DOHH2 (cell line): ENCODE measurements around the gene BRD2.

Source experiments
- H3F3A ChIP-seq: fragments of 200-600 bp; sonication (generic), shearing (Covaris generic); 2 replicates; pipeline ENCODE4 v1.6.0; 2016; ENCODE audit warnings: antibody characterized with exemption, mild to moderate bottlenecking; ENCODE audit not compliant: control insufficient read depth, insufficient read depth
- H3K27ac ChIP-seq: fragments of 200-600 bp; sonication (generic); 2 replicates; pipeline ENCODE4 v1.5.1; 2014; ENCODE audit warnings: low read depth, mild to moderate bottlenecking, low read length, moderate library complexity
- H3K27me3 ChIP-seq: fragments of 200-600 bp; sonication (generic); 2 replicates; pipeline ENCODE4 v1.6.1; 2014; ENCODE audit warnings: mild to moderate bottlenecking, low read length, mixed read lengths; ENCODE audit not compliant: control insufficient read depth
- H3K36me3 ChIP-seq: fragments of 200-600 bp; sonication (generic); 2 replicates; pipeline ENCODE4 v1.6.1; 2014; ENCODE audit warnings: mild to moderate bottlenecking, low read length, moderate library complexity, mixed read lengths; ENCODE audit not compliant: control insufficient read depth
- H3K4me1 ChIP-seq: fragments of 200-600 bp; sonication (generic); 2 replicates; pipeline ENCODE4 v1.6.1; 2014; ENCODE audit warnings: mild to moderate bottlenecking, low read length, mixed read lengths; ENCODE audit not compliant: control insufficient read depth
- H3K4me2 ChIP-seq: fragments of 200-600 bp; sonication (generic); 2 replicates; pipeline ENCODE4 v1.6.0; 2014; ENCODE audit warnings: mild to moderate bottlenecking, low read length, moderate library complexity
- H3K4me3 ChIP-seq: fragments of 200-600 bp; sonication (generic); 2 replicates; pipeline ENCODE4 v1.5.1; 2014; ENCODE audit warnings: mild to moderate bottlenecking, low read length, mixed read lengths
- H3K79me2 ChIP-seq: fragments of 200-600 bp; sonication (generic); 2 replicates; pipeline ENCODE4 v1.6.1; 2014; ENCODE audit warnings: mild to moderate bottlenecking, low read length, mixed read lengths; ENCODE audit not compliant: control insufficient read depth
- H3K9me2 ChIP-seq: fragments of 200-600 bp; sonication (generic); replicated peaks from 2 replicates; pipeline ENCODE4 v1.6.1; 2014; ENCODE audit warnings: mild to moderate bottlenecking, low read length, mixed read lengths; ENCODE audit not compliant: control insufficient read depth
- H3K9me3 ChIP-seq: fragments of 200-600 bp; sonication (generic); 2 replicates; pipeline ENCODE4 v1.6.1; 2014; ENCODE audit warnings: antibody characterized with exemption, low read length, mixed read lengths; ENCODE audit not compliant: control insufficient read depth, insufficient read depth
- H4K20me1 ChIP-seq: fragments of 200-600 bp; sonication (generic); 2 replicates; pipeline ENCODE4 v1.6.0; 2014; ENCODE audit warnings: low read depth, mild to moderate bottlenecking, antibody characterized with exemption, low read length, moderate library complexity; ENCODE audit not compliant: control insufficient read depth, insufficient read depth
- EZH2phosphoT487 ChIP-seq: fragments of 200-600 bp; sonication (generic); IDR thresholded peaks from 2 replicates; pipeline ENCODE4 v1.6.1; 2017; ENCODE audit warnings: borderline replicate concordance, mild to moderate bottlenecking, antibody characterized with exemption, low read length, moderate library complexity, mixed read lengths
- TF ChIP-seq, protein P1 (sequence below): fragments of 200-600 bp; sonication (generic); IDR thresholded peaks from one replicate; pipeline ENCODE4 v1.5.1; 2014; ENCODE audit warnings: antibody characterized with exemption, mild to moderate bottlenecking, low read depth, low read length; ENCODE audit not compliant: poor library complexity, severe bottlenecking

BRD2 gene

DNA sequence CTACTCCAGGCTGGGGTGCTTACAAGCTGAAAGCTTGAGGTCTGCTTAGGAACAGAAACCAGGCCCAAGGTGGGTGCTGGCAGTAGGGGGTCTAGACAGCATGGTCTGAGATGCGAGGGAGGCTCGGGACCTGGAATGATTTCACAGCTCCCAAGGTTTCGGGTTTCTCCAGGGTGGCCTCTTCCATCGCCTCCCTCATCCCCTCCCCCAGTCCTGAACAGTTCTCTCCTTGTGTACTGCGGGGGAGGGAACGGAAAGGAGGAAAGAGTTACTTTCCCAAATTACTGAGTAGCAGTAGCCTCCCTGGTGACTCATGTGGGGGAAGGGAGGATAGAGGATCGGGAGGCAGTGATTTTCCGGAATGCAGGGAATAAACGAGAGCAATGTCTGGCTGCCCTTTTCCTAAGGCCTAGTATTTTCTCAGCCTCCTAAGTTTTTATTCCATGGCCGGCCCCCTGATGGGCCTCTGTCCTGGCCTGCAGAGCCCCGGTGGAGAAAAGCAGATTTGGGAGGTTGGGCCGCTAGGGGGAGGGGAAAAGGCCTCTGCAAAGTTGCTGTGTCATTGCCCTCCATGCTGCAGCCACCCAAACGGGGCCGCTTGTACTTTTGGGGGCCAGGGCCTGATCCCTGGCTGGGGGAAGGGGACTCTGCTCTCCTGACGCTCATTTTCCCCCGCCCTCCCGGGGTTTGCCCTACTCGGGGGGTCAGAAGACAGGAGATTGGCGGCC lies 1.5 kb downstream of the BRD2 start:
- H3K79me2 ChIP-seq: peaks cover 86% of the 10 kb centered on the region
- H3K9me2 ChIP-seq: no peaks in the 10 kb centered on the region
- H3K36me3 ChIP-seq: peaks cover 65% of the 10 kb centered on the region
- H3K4me2 ChIP-seq: peak overlapping the region; percentile 91
- H3K4me3 ChIP-seq: peak overlapping the region; percentile 90
- no peaks in the 10 kb centered on the region for H3K27me3 ChIP-seq
- H3K9me3 ChIP-seq: no peaks in the 10 kb centered on the region
- H4K20me1 ChIP-seq: peaks cover 21% of the 10 kb centered on the region
- peaks cover 50% of the 10 kb centered on the region for H3F3A ChIP-seq
- peak overlapping the region; percentile 96 for H3K27ac ChIP-seq
- TF ChIP-seq, protein P1, sequence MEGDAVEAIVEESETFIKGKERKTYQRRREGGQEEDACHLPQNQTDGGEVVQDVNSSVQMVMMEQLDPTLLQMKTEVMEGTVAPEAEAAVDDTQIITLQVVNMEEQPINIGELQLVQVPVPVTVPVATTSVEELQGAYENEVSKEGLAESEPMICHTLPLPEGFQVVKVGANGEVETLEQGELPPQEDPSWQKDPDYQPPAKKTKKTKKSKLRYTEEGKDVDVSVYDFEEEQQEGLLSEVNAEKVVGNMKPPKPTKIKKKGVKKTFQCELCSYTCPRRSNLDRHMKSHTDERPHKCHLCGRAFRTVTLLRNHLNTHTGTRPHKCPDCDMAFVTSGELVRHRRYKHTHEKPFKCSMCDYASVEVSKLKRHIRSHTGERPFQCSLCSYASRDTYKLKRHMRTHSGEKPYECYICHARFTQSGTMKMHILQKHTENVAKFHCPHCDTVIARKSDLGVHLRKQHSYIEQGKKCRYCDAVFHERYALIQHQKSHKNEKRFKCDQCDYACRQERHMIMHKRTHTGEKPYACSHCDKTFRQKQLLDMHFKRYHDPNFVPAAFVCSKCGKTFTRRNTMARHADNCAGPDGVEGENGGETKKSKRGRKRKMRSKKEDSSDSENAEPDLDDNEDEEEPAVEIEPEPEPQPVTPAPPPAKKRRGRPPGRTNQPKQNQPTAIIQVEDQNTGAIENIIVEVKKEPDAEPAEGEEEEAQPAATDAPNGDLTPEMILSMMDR: peak; percentile 39
- TF ChIP-seq EZH2phosphoT487: no peak
- peaks cover 40% of the 10 kb centered on the region for H3K4me1 ChIP-seq

DNA sequence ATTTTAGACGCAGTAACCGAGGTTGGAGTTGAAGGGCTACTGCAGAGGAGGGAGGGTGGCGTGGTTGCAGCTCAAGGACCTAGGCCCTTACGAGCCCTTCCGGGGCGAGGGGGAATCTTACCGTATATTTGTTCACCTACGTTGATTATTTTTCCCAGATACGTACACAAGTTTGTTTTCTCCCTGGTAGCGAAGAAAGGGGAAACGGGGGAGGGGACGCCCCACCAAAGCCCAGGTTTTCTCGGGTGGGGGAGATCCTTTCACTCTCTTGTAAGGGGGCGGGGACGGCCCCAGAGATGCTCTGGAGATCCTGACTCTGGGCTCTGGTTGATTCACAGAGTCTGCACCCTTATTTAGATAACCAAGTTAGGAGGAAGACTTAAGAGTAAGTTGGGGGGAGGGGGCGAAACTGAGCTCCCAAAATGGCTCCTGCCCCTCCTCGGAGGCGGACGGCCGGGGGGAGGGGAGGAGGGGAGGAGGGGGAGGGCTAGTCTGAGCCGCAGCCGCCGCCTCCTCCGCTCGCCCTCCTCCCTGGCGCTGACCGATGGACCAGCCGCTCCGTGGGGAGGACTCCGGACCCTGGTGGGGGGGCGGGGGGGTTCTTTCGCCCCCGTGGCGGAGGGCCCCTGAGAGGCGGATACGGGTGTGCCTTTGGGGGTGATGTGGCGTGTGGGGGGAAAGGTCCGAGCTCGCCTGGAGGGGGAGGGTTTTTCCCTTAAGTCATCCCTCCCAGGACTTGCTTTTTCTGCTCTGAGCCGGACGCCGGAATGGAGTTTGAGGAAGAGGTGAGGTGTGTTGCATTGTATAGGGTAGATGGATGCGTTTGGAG lies 2.2 kb downstream of the BRD2 start:
- H4K20me1 ChIP-seq: peaks cover 29% of the 10 kb centered on the region
- no peaks in the 10 kb centered on the region for H3K9me2 ChIP-seq
- peaks cover 50% of the 10 kb centered on the region for H3F3A ChIP-seq
- peaks cover 40% of the 10 kb centered on the region for H3K4me1 ChIP-seq
- no peaks in the 10 kb centered on the region for H3K27me3 ChIP-seq
- TF ChIP-seq, protein P1: no peak
- no peak for TF ChIP-seq EZH2phosphoT487
- H3K4me3 ChIP-seq: peak overlapping the region; percentile 90
- peak overlapping the region; percentile 91 for H3K4me2 ChIP-seq
- H3K9me3 ChIP-seq: no peaks in the 10 kb centered on the region
- H3K27ac ChIP-seq: peak overlapping the region; percentile 96
- H3K36me3 ChIP-seq: peaks cover 73% of the 10 kb centered on the region
- peaks cover 91% of the 10 kb centered on the region for H3K79me2 ChIP-seq

DNA sequence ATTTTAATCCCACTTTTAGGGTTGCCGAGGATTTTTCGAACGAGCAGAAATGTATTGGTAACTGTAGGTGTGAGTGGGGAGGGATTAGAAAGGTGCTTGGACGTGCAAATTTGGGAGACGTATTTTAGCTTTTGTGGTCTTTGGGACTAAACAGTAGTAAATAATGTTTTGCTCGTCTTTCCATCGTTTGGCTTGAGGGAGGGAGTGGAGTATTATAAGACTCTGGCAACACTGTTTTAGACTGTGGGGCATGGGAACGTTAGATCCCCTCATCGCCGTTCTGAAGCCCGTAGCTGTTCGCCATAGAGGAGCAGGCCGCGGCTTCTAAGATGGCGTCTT lies 2.8 kb downstream of the BRD2 start:
- Histone ChIP-seq H3K4me2 (peak overlapping the region; percentile 91), H3K79me2 (peaks cover 92% of the 10 kb centered on the region), H4K20me1 (peaks cover 35% of the 10 kb centered on the region), H3K27ac (peak overlapping the region; percentile 96), H3K36me3 (peaks cover 79% of the 10 kb centered on the region), H3F3A (peaks cover 52% of the 10 kb centered on the region), H3K4me3 (peak overlapping the region; percentile 90), H3K9me3 (no peaks in the 10 kb centered on the region), H3K27me3 (no peaks in the 10 kb centered on the region), H3K4me1 (peaks cover 40% of the 10 kb centered on the region), H3K9me2 (no peaks in the 10 kb centered on the region)
- TF ChIP-seq EZH2phosphoT487: no peak
- TF ChIP-seq, protein P1: no peak
